ENCODE measurements around the gene MGAM2. TPM values are rescaled to one million over a fixed set of nuclear protein-coding genes. Genes with fewer than 3 reads are reported as not detected.

The MGAM2 gene
- total RNA-seq, 2 experiments from 2014 or later = not detected

GRCh38 chr7:142120524-142120923, 9.0 kb downstream of the MGAM2 start:
- Mint-ChIP-seq H3K4me1 (ENCODE audit: low read depth) (no peaks in the 10 kb centered on the region), H3K27me3 (peaks cover 2% of the 10 kb centered on the region), H3K36me3 (ENCODE audit: low read depth) (no peaks in the 10 kb centered on the region), H3K9me3 (no peaks in the 10 kb centered on the region), H3K4me3 (no peak overlapping the region), H3K27ac (no peak overlapping the region)
- intact Hi-C loops (cut with micrococcal nuclease) = no loop called here
- ATAC-seq = no peak
- no peak for DNase-seq
- POLR2A ChIA-PET = no interaction called here
- TF ChIP-seq, protein P1, sequence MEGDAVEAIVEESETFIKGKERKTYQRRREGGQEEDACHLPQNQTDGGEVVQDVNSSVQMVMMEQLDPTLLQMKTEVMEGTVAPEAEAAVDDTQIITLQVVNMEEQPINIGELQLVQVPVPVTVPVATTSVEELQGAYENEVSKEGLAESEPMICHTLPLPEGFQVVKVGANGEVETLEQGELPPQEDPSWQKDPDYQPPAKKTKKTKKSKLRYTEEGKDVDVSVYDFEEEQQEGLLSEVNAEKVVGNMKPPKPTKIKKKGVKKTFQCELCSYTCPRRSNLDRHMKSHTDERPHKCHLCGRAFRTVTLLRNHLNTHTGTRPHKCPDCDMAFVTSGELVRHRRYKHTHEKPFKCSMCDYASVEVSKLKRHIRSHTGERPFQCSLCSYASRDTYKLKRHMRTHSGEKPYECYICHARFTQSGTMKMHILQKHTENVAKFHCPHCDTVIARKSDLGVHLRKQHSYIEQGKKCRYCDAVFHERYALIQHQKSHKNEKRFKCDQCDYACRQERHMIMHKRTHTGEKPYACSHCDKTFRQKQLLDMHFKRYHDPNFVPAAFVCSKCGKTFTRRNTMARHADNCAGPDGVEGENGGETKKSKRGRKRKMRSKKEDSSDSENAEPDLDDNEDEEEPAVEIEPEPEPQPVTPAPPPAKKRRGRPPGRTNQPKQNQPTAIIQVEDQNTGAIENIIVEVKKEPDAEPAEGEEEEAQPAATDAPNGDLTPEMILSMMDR (IDR thresholded peaks at IDR 0.05) = no peak
- CTCF ChIA-PET = no interaction called here

DNA sequence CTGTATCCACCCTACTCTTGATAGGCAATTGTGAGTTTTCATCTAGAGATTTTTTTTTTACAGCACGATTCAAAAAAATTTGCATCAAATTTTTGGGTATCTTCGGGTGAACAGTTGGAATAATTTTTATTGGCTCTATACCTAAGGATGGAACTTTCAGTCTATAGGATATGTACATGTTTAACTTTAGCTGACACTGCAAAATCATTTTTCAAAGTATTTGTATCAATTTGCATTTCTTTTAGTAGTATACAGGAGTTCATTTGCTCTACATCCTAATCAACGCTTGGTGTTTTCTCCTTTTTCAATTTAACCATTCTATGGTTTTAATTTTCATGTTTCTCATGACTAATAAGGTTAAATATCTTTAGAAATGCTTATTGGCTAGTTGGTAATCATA, 11.7 kb downstream of the MGAM2 start:
- no peak overlapping the region for H3K27ac Mint-ChIP-seq
- TF ChIP-seq, protein P1 (IDR thresholded peaks at IDR 0.05) = no peak
- POLR2A ChIA-PET = no interaction called here
- H3K4me1 Mint-ChIP-seq (ENCODE audit: low read depth) = no peaks in the 10 kb centered on the region
- no peak overlapping the region for H3K4me3 Mint-ChIP-seq
- H3K27me3 Mint-ChIP-seq = peaks cover 2% of the 10 kb centered on the region
- ATAC-seq (no peak), DNase-seq (no peak)
- intact Hi-C loops (cut with micrococcal nuclease) = no loop called here
- CTCF ChIA-PET = interaction anchor here (0.7 kb wide), 1 partner anchor 146 kb away, joined by 3 read pairs; no protein-coding TSS in a partner anchor
- H3K9me3 Mint-ChIP-seq = no peaks in the 10 kb centered on the region
- H3K36me3 Mint-ChIP-seq (ENCODE audit: low read depth) = no peaks in the 10 kb centered on the region

GRCh38 chr7:142125256-142125955, 13.9 kb downstream of the MGAM2 start:
- Mint-ChIP-seq H3K9me3 (no peaks in the 10 kb centered on the region), H3K27me3 (peaks cover 2% of the 10 kb centered on the region), H3K4me1 (ENCODE audit: low read depth) (no peaks in the 10 kb centered on the region), H3K4me3 (no peak overlapping the region), H3K36me3 (ENCODE audit: low read depth) (no peaks in the 10 kb centered on the region), H3K27ac (no peak overlapping the region)
- intact Hi-C loops (cut with micrococcal nuclease) = no loop called here
- no peak for ATAC-seq
- TF ChIP-seq, protein P1 (IDR thresholded peaks at IDR 0.05) = no peak
- DNase-seq = no peak
- ChIA-PET CTCF (no interaction called here), POLR2A (no interaction called here)

GRCh38 chr7:142130267-142130666, 18.7 kb downstream of the MGAM2 start:
- POLR2A ChIA-PET = no interaction called here
- intact Hi-C loops (cut with micrococcal nuclease) = no loop called here
- H3K27me3 Mint-ChIP-seq = peaks cover 6% of the 10 kb centered on the region
- H3K4me3 Mint-ChIP-seq = no peak overlapping the region
- no peaks in the 10 kb centered on the region for H3K36me3 Mint-ChIP-seq (ENCODE audit: low read depth)
- H3K27ac Mint-ChIP-seq = no peak overlapping the region
- H3K9me3 Mint-ChIP-seq = no peaks in the 10 kb centered on the region
- TF ChIP-seq, protein P1 (IDR thresholded peaks at IDR 0.05) = no peak
- ATAC-seq = no peak
- no peaks in the 10 kb centered on the region for H3K4me1 Mint-ChIP-seq (ENCODE audit: low read depth)
- CTCF ChIA-PET = interaction anchor here (1.4 kb wide), 1 partner anchor 154 kb away, joined by 5 read pairs; no protein-coding TSS in a partner anchor
- DNase-seq = no peak

GRCh38 chr7:142131439-142132185, 20.1 kb downstream of the MGAM2 start:
- TF ChIP-seq, protein P1 (IDR thresholded peaks at IDR 0.05) = no peak
- intact Hi-C loops (cut with micrococcal nuclease) = no loop called here
- Mint-ChIP-seq H3K4me1 (ENCODE audit: low read depth) (no peaks in the 10 kb centered on the region), H3K4me3 (no peak overlapping the region), H3K36me3 (ENCODE audit: low read depth) (no peaks in the 10 kb centered on the region), H3K9me3 (no peaks in the 10 kb centered on the region), H3K27me3 (peaks cover 6% of the 10 kb centered on the region), H3K27ac (no peak overlapping the region)
- ChIA-PET CTCF (no interaction called here), POLR2A (no interaction called here)
- DNase-seq = peak; percentile 6
- ATAC-seq = peak; percentile 64
